NCI-H2196 treated with DMSO at 0.1 percent for 48 hours (cell line): Measurements from ENCODE around the gene SORL1-AS1.
"Not testable (repeated sequence)": the region's sequence is repeated elsewhere in the genome, so short reads cannot be mapped to it uniquely, and the experiment has no call there.

Source experiments
- DNase-seq: peaks from one replicate; lab custom pipeline; 2025; ENCODE audit not compliant: unreplicated experiment; lab: John Stamatoyannopoulos, UW

SORL1-AS1 gene

GRCh38 chr11:121452609-121453150 is at the start of gene SORL1-AS1:
SORL1-AS1 (minus strand) TSS chr11:121452967.
- DNase-seq, result no peak

- DNase-seq, result no peak
Measured at GRCh38 chr11:121500717-121501116, 48.0 kb upstream of the SORL1-AS1 start.

- no peak for DNase-seq
Measured at GRCh38 chr11:121500275-121500674, 47.5 kb upstream of the SORL1-AS1 start.

- DNase-seq, result no peak
Measured at GRCh38 chr11:121499405-121499804, 46.6 kb upstream of the SORL1-AS1 start.

GRCh38 chr11:121497176-121497998 is 44.6 kb upstream of the SORL1-AS1 start:
- no peak for DNase-seq

- no peak for DNase-seq
Measured at GRCh38 chr11:121494355-121495099, 41.8 kb upstream of the SORL1-AS1 start.

GRCh38 chr11:121489823-121490222 is 37.1 kb upstream of the SORL1-AS1 start:
- DNase-seq, result no peak

GRCh38 chr11:121488641-121489040 is 35.9 kb upstream of the SORL1-AS1 start:
- DNase-seq, result no peak

GRCh38 chr11:121488170-121488569 is 35.4 kb upstream of the SORL1-AS1 start:
- DNase-seq, result no peak

GRCh38 chr11:121487191-121487590 is 34.4 kb upstream of the SORL1-AS1 start:
- no peak for DNase-seq

- DNase-seq, result no peak
Measured at GRCh38 chr11:121486054-121486453, 33.3 kb upstream of the SORL1-AS1 start.

- no peak for DNase-seq
Measured at GRCh38 chr11:121485216-121485615, 32.4 kb upstream of the SORL1-AS1 start.

- no peak for DNase-seq
Measured at GRCh38 chr11:121483805-121484480, 31.2 kb upstream of the SORL1-AS1 start.

GRCh38 chr11:121482231-121483129 is 29.7 kb upstream of the SORL1-AS1 start:
- no peak for DNase-seq

GRCh38 chr11:121481484-121482230 is 28.9 kb upstream of the SORL1-AS1 start:
- DNase-seq, result not testable (repeated sequence)

- DNase-seq, result no peak
Measured at GRCh38 chr11:121479698-121480238, 27.0 kb upstream of the SORL1-AS1 start.

- no peak for DNase-seq
Measured at GRCh38 chr11:121478895-121479697, 26.3 kb upstream of the SORL1-AS1 start.

GRCh38 chr11:121478226-121478894 is 25.6 kb upstream of the SORL1-AS1 start:
- DNase-seq, result peak; percentile 10
